SH-SY5Y (cell line): Measurements from ENCODE around the gene MNAT1.

Experiments used
- GATA2 ChIP-seq: IDR thresholded peaks from 2 replicates; pipeline ENCODE4 v1.6.1; 2011; ENCODE audit warnings: mild to moderate bottlenecking, low read depth, low read length
- GATA3 ChIP-seq: IDR thresholded peaks from 2 replicates; pipeline ENCODE4 v1.6.1; 2011; ENCODE audit warnings: low read depth, mild to moderate bottlenecking, low read length, moderate library complexity

DNA sequence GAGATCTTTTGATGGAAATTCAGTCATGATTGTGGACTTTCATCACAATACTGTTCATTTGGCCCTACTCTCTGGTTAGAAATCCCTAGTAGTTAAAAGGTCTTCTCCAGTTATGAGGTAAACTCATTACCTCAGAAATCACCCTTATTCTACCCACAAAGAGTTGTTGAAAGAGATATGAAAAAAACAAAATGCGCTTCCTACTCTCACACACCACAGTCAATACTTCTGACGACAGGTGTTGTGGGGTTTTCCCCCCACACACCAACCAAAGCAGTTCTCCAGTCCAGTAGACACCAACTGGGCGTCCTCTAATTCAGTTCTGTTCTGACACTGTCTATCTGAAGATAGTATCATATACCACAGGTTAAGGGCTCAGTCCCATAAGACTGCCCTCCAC is 191.4 kb downstream of the MNAT1 start:
- TF ChIP-seq GATA2 (no peak), GATA3 (no peak)
